Measurements from ENCODE around the gene SPATA21. TPM values are rescaled to one million over a fixed set of nuclear protein-coding genes. Genes with fewer than 3 reads are reported as not detected.
"Not testable (repeated sequence)": the region's sequence is repeated elsewhere in the genome, so short reads cannot be mapped to it uniquely, and the experiment has no call there.

SPATA21 gene
- total RNA-seq (not detected), polyA plus RNA-seq (under 1 TPM; under 0.01 to 0.23 (median 0.17) TPM)

- intact Hi-C loops (cut with DNase I): no loop called here
- 79 to 81% methylated on average over 3 of the region's 3 CpGs for WGBS, 2 donors
- DNase-seq: no peak
- peaks cover 0 to 16% (median 12%) of the 10 kb centered on the region in 4 donors for H3K4me1 ChIP-seq
- H3K9me3 ChIP-seq: no peaks in the 10 kb centered on the region
- no peaks in the 10 kb centered on the region for H3K36me3 ChIP-seq
- peaks cover 0 to 8% (median 0%) of the 10 kb centered on the region in 3 donors for H3K27me3 ChIP-seq
- TF ChIP-seq POLR2AphosphoS5 (IDR thresholded peaks at IDR 0.05) (no peak), EP300 (IDR thresholded peaks at IDR 0.05) (no peak), POLR2A (IDR thresholded peaks at IDR 0.05) (no peak), CTCF (IDR thresholded peaks at IDR 0.05) (no peak)
- no peak within 1 kb of the TSS for H3K4me3 ChIP-seq
- H3K27ac ChIP-seq: no peak within 1 kb of the TSS
These were observed at the start of gene SPATA21 for GRCh38 chr1:16436946-16437474. TSS of gene SPATA21 (minus strand) at chr1:16437424. CDS start at chr1:16431371, 6,053 bp downstream.

- H3K4me1 ChIP-seq; H3K4me3 ChIP-seq; DNase-seq; H3K27ac ChIP-seq; H3K9me3 ChIP-seq; intact Hi-C loops (cut with DNase I); H3K27me3 ChIP-seq: not testable (repeated sequence)
- H3K36me3 ChIP-seq: peaks cover 6 to 80% (median 30%) of the 10 kb centered on the region in 4 donors
These were observed 49.8 kb upstream of the SPATA21 start for GRCh38 chr1:16487011-16487410.

GRCh38 chr1:16486316-16486715 lies 49.1 kb upstream of the SPATA21 start:
- H3K9me3 ChIP-seq; H3K4me1 ChIP-seq; H3K4me3 ChIP-seq; intact Hi-C loops (cut with DNase I); DNase-seq; H3K27me3 ChIP-seq; H3K27ac ChIP-seq: not testable (repeated sequence)
- H3K36me3 ChIP-seq: peaks cover 6 to 86% (median 32%) of the 10 kb centered on the region in 4 donors
- WGBS, 2 donors: 92 to 95% methylated on average over 8 of the region's 8 CpGs

GRCh38 chr1:16484931-16485330 lies 47.7 kb upstream of the SPATA21 start:
- Histone ChIP-seq H3K27me3 (no peaks in the 10 kb centered on the region), H3K4me3 (no peak overlapping the region), H3K4me1 (no peaks in the 10 kb centered on the region), H3K36me3 (peaks cover 6 to 94% (median 41%) of the 10 kb centered on the region in 4 donors), H3K27ac (no peak overlapping the region), H3K9me3 (no peaks in the 10 kb centered on the region)
- 94 to 95% methylated on average over 6 of the region's 6 CpGs for WGBS, 2 donors
- no peak for TF ChIP-seq CTCF (IDR thresholded peaks at IDR 0.05)
- TF ChIP-seq EP300 (IDR thresholded peaks at IDR 0.05): no peak
- TF ChIP-seq POLR2AphosphoS5 (IDR thresholded peaks at IDR 0.05): no peak
- no peak for TF ChIP-seq POLR2A (IDR thresholded peaks at IDR 0.05)
- DNase-seq: no peak
- intact Hi-C loops (cut with DNase I): no loop called here

GRCh38 chr1:16484501-16484835 lies 47.2 kb upstream of the SPATA21 start:
- H3K27ac ChIP-seq: no peak overlapping the region
- 91 to 97% methylated on average over 8 of the region's 8 CpGs for WGBS, 2 donors
- H3K4me1 ChIP-seq: no peaks in the 10 kb centered on the region
- H3K27me3 ChIP-seq: no peaks in the 10 kb centered on the region
- H3K36me3 ChIP-seq: peaks cover 6 to 93% (median 42%) of the 10 kb centered on the region in 4 donors
- no peak for DNase-seq
- intact Hi-C loops (cut with DNase I): no loop called here
- no peak for TF ChIP-seq POLR2AphosphoS5 (IDR thresholded peaks at IDR 0.05)
- TF ChIP-seq POLR2A (IDR thresholded peaks at IDR 0.05): no peak
- TF ChIP-seq EP300 (IDR thresholded peaks at IDR 0.05): no peak
- TF ChIP-seq CTCF (IDR thresholded peaks at IDR 0.05): no peak
- H3K4me3 ChIP-seq: no peak overlapping the region
- H3K9me3 ChIP-seq: no peaks in the 10 kb centered on the region

- H3K4me1 ChIP-seq; H3K27ac ChIP-seq; DNase-seq; H3K4me3 ChIP-seq; H3K27me3 ChIP-seq; intact Hi-C loops (cut with DNase I); H3K9me3 ChIP-seq: not testable (repeated sequence)
- WGBS, 2 donors: 92 to 93% methylated on average over 41 to 45 of the region's 45 CpGs
- H3K36me3 ChIP-seq: peaks cover 6 to 88% (median 42%) of the 10 kb centered on the region in 4 donors
These were observed 46.6 kb upstream of the SPATA21 start for GRCh38 chr1:16483639-16484500.

GRCh38 chr1:16483146-16483545 lies 45.9 kb upstream of the SPATA21 start:
- H3K27ac ChIP-seq; H3K9me3 ChIP-seq; H3K4me3 ChIP-seq; H3K4me1 ChIP-seq; H3K27me3 ChIP-seq; intact Hi-C loops (cut with DNase I): not testable (repeated sequence)
- peaks cover 6 to 89% (median 48%) of the 10 kb centered on the region in 4 donors for H3K36me3 ChIP-seq
- 98% methylated on average over 26 of the region's 26 CpGs for WGBS, 2 donors
- peak; percentile 58 for DNase-seq
